Trophoblast cell (in vitro differentiated cells and primary cell): ENCODE data around the gene BCAN.

ENCODE experiments used
- DNase-seq, 2 donors: peaks; one replicate each; pipeline ENCODE4 v3.0.0-alpha.2; 2016
- H2AFZ ChIP-seq: 2 replicates; pipeline ENCODE4 v1.6.1; 2013; ENCODE audit warnings: low read length, moderate library complexity, mild to moderate bottlenecking; ENCODE audit not compliant: insufficient read depth, poor library complexity
- H2AK5ac ChIP-seq: 2 replicates; pipeline ENCODE4 v1.6.1; 2013; ENCODE audit warnings: mild to moderate bottlenecking, low read length
- H2BK120ac ChIP-seq: 2 replicates; pipeline ENCODE4 v1.6.1; 2013; ENCODE audit warnings: low read length, mild to moderate bottlenecking, moderate library complexity; ENCODE audit not compliant: insufficient read depth, poor library complexity
- H2BK12ac ChIP-seq: 2 replicates; pipeline ENCODE4 v1.6.1; 2013; ENCODE audit warnings: mild to moderate bottlenecking, low read length, moderate library complexity
- H2BK5ac ChIP-seq: 2 replicates; pipeline ENCODE4 v1.6.1; 2013; ENCODE audit warnings: low read length, low read depth, moderate library complexity, mild to moderate bottlenecking; ENCODE audit not compliant: poor library complexity
- H3K14ac ChIP-seq: 2 replicates; pipeline ENCODE4 v1.6.1; 2013; ENCODE audit warnings: mild to moderate bottlenecking, low read length
- H3K18ac ChIP-seq: 2 replicates; pipeline ENCODE4 v1.6.1; 2013; ENCODE audit warnings: mild to moderate bottlenecking, low read length
- H3K23ac ChIP-seq: 2 replicates; pipeline ENCODE4 v1.6.1; 2013; ENCODE audit warnings: low read length
- H3K27ac ChIP-seq: 2 replicates; pipeline ENCODE4 v1.5.1; 2013; ENCODE audit warnings: low read depth, mild to moderate bottlenecking, inconsistent platforms, low read length, moderate library complexity
- H3K27me3 ChIP-seq: 2 replicates; pipeline ENCODE4 v1.6.1; 2013; ENCODE audit warnings: inconsistent platforms, mild to moderate bottlenecking, low read length, moderate library complexity; ENCODE audit not compliant: insufficient read depth
- H3K36me3 ChIP-seq, 2 experiments: 1 replicate in 1 of 2; 2 replicates in 1 of 2; pipeline ENCODE4 v1.6.1; 2013; ENCODE audit warnings: low read length in 2 of 2, mild to moderate bottlenecking in 2 of 2, moderate library complexity in 1 of 2; ENCODE audit not compliant: insufficient read depth in 2 of 2, control insufficient read depth in 1 of 2
- H3K4ac ChIP-seq: 2 replicates; pipeline ENCODE4 v1.6.1; 2013; ENCODE audit warnings: low read depth, mild to moderate bottlenecking, low read length, moderate library complexity
- H3K4me1 ChIP-seq, 2 experiments: 1 replicate in 1 of 2; 2 replicates in 1 of 2; pipeline ENCODE4 v1.6.1; 2013; ENCODE audit warnings: low read length in 2 of 2, mild to moderate bottlenecking in 2 of 2, moderate library complexity in 1 of 2; ENCODE audit not compliant: insufficient read depth in 2 of 2, control insufficient read depth in 1 of 2
- H3K4me2 ChIP-seq: 2 replicates; pipeline ENCODE4 v1.6.1; 2013; ENCODE audit warnings: inconsistent platforms, mild to moderate bottlenecking, low read length, moderate library complexity
- H3K4me3 ChIP-seq: 2 replicates; pipeline ENCODE4 v1.5.1; 2013; ENCODE audit warnings: mild to moderate bottlenecking, low read depth, low read length, inconsistent platforms
- H3K79me1 ChIP-seq: one replicate; pipeline ENCODE4 v1.6.1; 2013; ENCODE audit warnings: low read length
- H3K79me2 ChIP-seq: 2 replicates; pipeline ENCODE4 v1.6.1; 2013; ENCODE audit warnings: low read length, mild to moderate bottlenecking; ENCODE audit not compliant: control insufficient read depth, insufficient read depth, poor library complexity
- H3K9ac ChIP-seq: 2 replicates; pipeline ENCODE4 v1.6.1; 2013; ENCODE audit warnings: mild to moderate bottlenecking, low read length
- H3K9me3 ChIP-seq: 2 replicates; pipeline ENCODE4 v1.6.1; 2013; ENCODE audit warnings: low read depth, mild to moderate bottlenecking, control low read depth, inconsistent platforms, low read length; ENCODE audit not compliant: insufficient read depth
- H4K12ac ChIP-seq: 2 replicates; pipeline ENCODE4 v1.6.1; 2013; ENCODE audit warnings: low read depth, mild to moderate bottlenecking, low read length, moderate library complexity
- H4K8ac ChIP-seq: 2 replicates; pipeline ENCODE4 v1.6.1; 2013; ENCODE audit warnings: low read depth, mild to moderate bottlenecking, low read length, moderate library complexity
- H4K91ac ChIP-seq: one replicate; pipeline ENCODE4 v1.6.1; 2013; ENCODE audit warnings: low read depth, mild to moderate bottlenecking, low read length, moderate library complexity
- WGBS: extraction: QIAGEN DNeasy Blood & Tissue Kit; methylation state at CpG from one replicate; pipeline ENCODE4 v1.1.7; 2013; ENCODE audit warnings: missing lambda C conversion rate; ENCODE audit not compliant: insufficient read length, insufficient coverage; ENCODE audit errors: extremely low coverage; 5-methylcytosine and 5-hydroxymethylcytosine counted together

Gene BCAN

GRCh38 chr1:156705321-156705917 is 63.5 kb downstream of the BCAN start, which contains the start of gene CRABP2:
Gene CRABP2, minus strand, starts transcription at chr1:156705583. Its CDS starts 137 bp downstream, at chr1:156705446.
- no CpG with 5 or more reads among the region's 42 CpGs for WGBS
- H3K36me3 ChIP-seq, result peaks cover 7% of the 10 kb centered on the region in 2 experiments
- H2BK120ac ChIP-seq, result peak within 1 kb of the TSS; percentile 58

DNA sequence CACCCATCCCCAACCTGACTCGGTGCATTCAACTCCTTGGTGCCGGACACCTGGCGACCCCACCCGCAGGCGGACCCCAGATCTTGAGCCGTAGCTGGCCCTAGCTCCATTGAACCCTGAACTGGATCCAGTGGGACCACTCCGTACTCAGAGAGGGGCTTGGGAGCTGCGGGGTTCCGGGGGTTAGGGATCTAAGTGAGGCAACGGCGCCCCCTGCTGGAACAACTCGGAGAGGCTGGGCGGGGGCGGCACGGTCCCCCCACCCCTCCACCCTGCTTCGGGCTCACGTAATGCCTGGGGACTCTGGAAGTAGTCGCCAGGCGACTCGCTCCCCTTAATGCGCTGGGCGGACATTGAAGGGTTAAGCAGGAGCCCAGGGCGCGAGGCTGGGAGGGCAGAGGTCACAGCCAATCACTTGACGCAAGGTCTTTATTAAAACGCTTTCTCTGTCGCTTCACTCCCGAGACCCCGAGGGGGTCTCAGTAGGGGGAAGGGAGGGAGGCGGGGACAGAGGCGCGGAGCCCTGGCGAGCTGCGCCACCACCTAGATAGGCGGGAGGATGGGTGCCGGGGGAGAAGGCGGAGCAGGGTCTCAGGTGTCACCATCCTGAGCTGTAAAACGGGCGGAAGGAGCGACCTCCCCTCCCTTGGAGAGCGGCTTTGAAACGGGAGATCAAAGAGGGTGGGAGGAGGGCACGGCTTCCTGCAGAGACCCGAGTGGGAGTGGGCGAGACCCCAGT is 64.2 kb downstream of the BCAN start:
- Histone ChIP-seq H3K23ac (no peak overlapping the region), H3K9me3 (no peaks in the 10 kb centered on the region), H3K4ac (peak overlapping the region; percentile 30), H2AFZ (peak overlapping the region; percentile 26), H4K91ac (peak overlapping the region; percentile 78), H2AK5ac (peak overlapping the region; percentile 2), H4K8ac (peak overlapping the region; percentile 69), H3K79me1 (peaks cover 21% of the 10 kb centered on the region), H3K4me2 (peak overlapping the region; percentile 55), H3K27me3 (peaks cover 3% of the 10 kb centered on the region), H4K12ac (peak overlapping the region; percentile 56), H3K27ac (peak overlapping the region; percentile 18), H2BK5ac (peak overlapping the region; percentile 28), H3K14ac (peak overlapping the region; percentile 64), H2BK12ac (peak overlapping the region; percentile 74), H3K4me3 (peak overlapping the region; percentile 8), H3K79me2 (no peaks in the 10 kb centered on the region), H2BK120ac (peak overlapping the region; percentile 39), H3K18ac (peak overlapping the region; percentile 45), H3K4me1 (peaks cover 65 to 79% of the 10 kb centered on the region in 2 experiments), H3K36me3 (peaks cover 0 to under 1% of the 10 kb centered on the region in 2 experiments), H3K9ac (no peak overlapping the region)
- peak; percentile 59 to 77 for DNase-seq
- no CpG with 5 or more reads among the region's 45 CpGs for WGBS

More at GRCh38 chr1:156705321-156705917, 63.5 kb downstream of the BCAN start, which contains the start of gene CRABP2:
- Histone ChIP-seq H3K9me3 (no peaks in the 10 kb centered on the region), H4K12ac (peak within 1 kb of the TSS; percentile 56), H4K91ac (peak within 1 kb of the TSS; percentile 78), H3K27me3 (peaks cover 3% of the 10 kb centered on the region), H2BK12ac (peak within 1 kb of the TSS; percentile 74), H3K4me2 (peak within 1 kb of the TSS; percentile 55), H3K14ac (peak within 1 kb of the TSS; percentile 80), H3K27ac (peak within 1 kb of the TSS; percentile 18), H2AFZ (peak within 1 kb of the TSS; percentile 26), H3K9ac (peak within 1 kb of the TSS; percentile 6), H3K79me2 (no peaks in the 10 kb centered on the region), H3K18ac (peak within 1 kb of the TSS; percentile 65), H3K79me1 (peaks cover 21% of the 10 kb centered on the region), H2BK5ac (peak within 1 kb of the TSS; percentile 41), H3K23ac (no peak within 1 kb of the TSS), H3K4ac (peak within 1 kb of the TSS; percentile 30), H4K8ac (peak within 1 kb of the TSS; percentile 69), H2AK5ac (peak within 1 kb of the TSS; percentile 44), H3K4me3 (peak within 1 kb of the TSS; percentile 64), H3K4me1 (peaks cover 60 to 74% of the 10 kb centered on the region in 2 experiments)
- DNase-seq, result peak; percentile 56 to 69

DNA sequence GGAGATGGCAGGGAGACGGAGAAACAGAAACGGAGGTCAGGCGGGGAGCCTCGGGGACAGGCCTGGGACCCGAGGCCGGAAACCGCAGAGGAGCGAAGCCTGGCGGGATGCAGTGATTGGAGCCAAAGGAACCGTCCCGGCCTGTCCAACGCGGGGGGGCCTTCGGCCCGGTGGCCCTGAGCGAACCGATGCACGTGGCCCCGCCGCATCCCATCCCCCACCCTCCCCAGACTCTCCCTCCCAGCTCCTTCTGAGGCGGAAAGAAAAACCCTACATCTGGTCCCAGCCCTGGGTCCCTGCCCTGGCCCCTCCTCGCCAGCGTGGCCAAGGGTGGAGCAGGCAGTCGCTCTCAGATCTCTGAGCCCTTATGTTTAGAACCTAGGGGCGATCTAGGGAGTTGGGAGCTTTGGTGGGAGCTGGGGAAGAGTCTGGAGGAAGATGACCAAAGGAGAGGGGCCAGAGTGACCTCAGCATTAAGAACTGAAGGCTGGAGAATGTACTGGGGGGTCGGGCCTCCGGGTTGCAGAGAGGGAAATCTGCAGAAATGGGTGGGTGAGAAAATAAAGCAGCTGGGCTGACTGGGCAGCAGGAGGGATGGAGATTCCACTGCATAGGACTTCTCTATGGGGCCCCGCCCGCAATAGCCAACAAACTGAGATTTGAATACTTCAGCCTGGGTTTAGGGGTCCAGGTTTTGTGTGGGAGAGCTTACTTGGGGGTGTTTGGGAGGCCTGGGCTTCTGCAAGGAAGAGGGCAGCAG is 64.9 kb downstream of the BCAN start:
- Histone ChIP-seq H3K23ac (no peak overlapping the region), H2BK12ac (peak overlapping the region; percentile 74), H2BK5ac (no peak overlapping the region), H3K18ac (peak overlapping the region; percentile 28), H4K8ac (peak overlapping the region; percentile 41), H3K4me3 (no peak overlapping the region), H2AK5ac (peak overlapping the region; percentile 2), H3K4me1 (peaks cover 69 to 77% of the 10 kb centered on the region in 2 experiments), H3K36me3 (no peaks in the 10 kb centered on the region), H3K27me3 (peaks cover 3% of the 10 kb centered on the region), H3K79me2 (no peaks in the 10 kb centered on the region), H3K4ac (no peak overlapping the region), H3K27ac (peak overlapping the region; percentile 18), H3K9me3 (no peaks in the 10 kb centered on the region), H3K9ac (no peak overlapping the region), H4K91ac (peak overlapping the region; percentile 52), H4K12ac (no peak overlapping the region), H3K79me1 (peaks cover 24% of the 10 kb centered on the region), H2AFZ (no peak overlapping the region), H3K14ac (peak overlapping the region; percentile 36), H2BK120ac (peak overlapping the region; percentile 40), H3K4me2 (peak overlapping the region; percentile 55)
- no CpG with 5 or more reads among the region's 29 CpGs for WGBS
- peak; percentile 51 to 65 for DNase-seq
